Keratinocyte (primary cell): ENCODE measurements around the gene UXS1.

Experiments
- EZH2 ChIP-seq: IDR thresholded peaks from one replicate; pipeline ENCODE4 v1.6.1; 2012; ENCODE audit warnings: inconsistent platforms, mild to moderate bottlenecking, low read length, moderate library complexity
- TF ChIP-seq, protein P1 (sequence below), 3 experiments: IDR thresholded peaks in 1 of 3; conservative IDR thresholded peaks in 1 of 3; optimal IDR thresholded peaks in 1 of 3; 2 replicates in 2 of 3; 3 replicates in 1 of 3; pipeline versions ENCODE3 to v1.5.1; 2011; ENCODE audit warnings: low read length in 3 of 3, mild to moderate bottlenecking in 3 of 3, moderate library complexity in 2 of 3, control low read depth in 1 of 3, inconsistent platforms in 1 of 3; ENCODE audit not compliant: insufficient read depth in 2 of 3; ENCODE audit errors: extremely low read depth in 1 of 3

DNA sequence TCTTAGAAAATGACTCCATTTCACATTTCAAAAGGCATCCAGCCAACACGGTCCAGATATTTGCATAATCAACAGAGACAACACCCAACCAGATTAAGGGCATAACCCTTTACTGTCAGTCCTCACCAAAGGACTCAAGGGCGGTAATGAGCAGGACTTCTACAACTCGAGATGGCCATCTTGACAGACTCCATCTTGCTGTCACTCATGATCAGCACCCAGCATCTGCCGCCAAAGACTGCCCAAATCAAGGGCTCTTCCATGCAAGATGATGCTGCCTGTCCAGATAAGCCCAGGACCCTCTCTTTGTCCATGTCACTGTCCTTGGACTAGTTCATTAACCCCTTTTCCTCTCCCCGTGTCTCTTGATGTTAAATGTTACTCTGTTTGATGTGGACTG is 77.9 kb downstream of the UXS1 start:
- TF ChIP-seq, protein P1, sequence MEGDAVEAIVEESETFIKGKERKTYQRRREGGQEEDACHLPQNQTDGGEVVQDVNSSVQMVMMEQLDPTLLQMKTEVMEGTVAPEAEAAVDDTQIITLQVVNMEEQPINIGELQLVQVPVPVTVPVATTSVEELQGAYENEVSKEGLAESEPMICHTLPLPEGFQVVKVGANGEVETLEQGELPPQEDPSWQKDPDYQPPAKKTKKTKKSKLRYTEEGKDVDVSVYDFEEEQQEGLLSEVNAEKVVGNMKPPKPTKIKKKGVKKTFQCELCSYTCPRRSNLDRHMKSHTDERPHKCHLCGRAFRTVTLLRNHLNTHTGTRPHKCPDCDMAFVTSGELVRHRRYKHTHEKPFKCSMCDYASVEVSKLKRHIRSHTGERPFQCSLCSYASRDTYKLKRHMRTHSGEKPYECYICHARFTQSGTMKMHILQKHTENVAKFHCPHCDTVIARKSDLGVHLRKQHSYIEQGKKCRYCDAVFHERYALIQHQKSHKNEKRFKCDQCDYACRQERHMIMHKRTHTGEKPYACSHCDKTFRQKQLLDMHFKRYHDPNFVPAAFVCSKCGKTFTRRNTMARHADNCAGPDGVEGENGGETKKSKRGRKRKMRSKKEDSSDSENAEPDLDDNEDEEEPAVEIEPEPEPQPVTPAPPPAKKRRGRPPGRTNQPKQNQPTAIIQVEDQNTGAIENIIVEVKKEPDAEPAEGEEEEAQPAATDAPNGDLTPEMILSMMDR (optimal IDR thresholded peaks at IDR 0.05 in 1 of 3, IDR thresholded peaks at IDR 0.05 in 1 of 3, conservative IDR thresholded peaks at IDR 0.05 in 1 of 3; ENCODE audit: extremely low read depth in 1 of 3, insufficient read depth in 2 of 3, low read length in 3 of 3) = no peak
- no peak for TF ChIP-seq EZH2
